Testis (tissue), 3 donors: ENCODE results near the gene JOSD2. TPM values are rescaled to one million over a fixed set of nuclear protein-coding genes. Genes with fewer than 3 reads are reported as not detected.

Experiments used
- DNase-seq: peaks from one replicate; pipeline ENCODE4 v3.0.0-alpha.2; 2019
- H3K27ac ChIP-seq, 2 donors: fragments of 200-600 bp; sonication (generic); one replicate each; pipeline ENCODE4 v1.5.1; 2019
- H3K27me3 ChIP-seq: fragments of 200-600 bp; sonication (generic); one replicate; pipeline ENCODE4 v1.5.1; 2019
- H3K36me3 ChIP-seq: fragments of 200-600 bp; sonication (generic); one replicate; pipeline ENCODE4 v1.5.1; 2017; ENCODE audit warnings: low read depth; ENCODE audit errors: missing control alignments
- H3K4me1 ChIP-seq: fragments of 200-600 bp; sonication (generic); one replicate; pipeline ENCODE4 v1.5.1; 2019
- H3K4me3 ChIP-seq, 2 donors: fragments of 200-600 bp; sonication (generic); one replicate each; pipeline ENCODE4 v1.5.1; 2017 to 2019
- H3K9me3 ChIP-seq: fragments of 200-600 bp; sonication (generic); one replicate; pipeline ENCODE4 v1.5.1; 2017
- CTCF ChIP-seq, 3 experiments: fragments of 450-650 bp in 2 of 3; fragments of 200-600 bp in 1 of 3; sonication (generic) in 1 of 3; IDR thresholded peaks; one replicate each; pipeline ENCODE4 v1.5.1; 2016 to 2019; ENCODE audit warnings: antibody characterized with exemption in 3 of 3, mild to moderate bottlenecking in 2 of 3, moderate library complexity in 1 of 3
- POLR2A ChIP-seq: fragments of 450-650 bp; IDR thresholded peaks from one replicate; pipeline ENCODE4 v1.6.1; 2017; ENCODE audit warnings: antibody characterized with exemption, mild to moderate bottlenecking, moderate library complexity
- WGBS, 2 donors: methylation state at CpG; one replicate each; pipeline ENCODE4 v1.1.5; 2018; 5-methylcytosine and 5-hydroxymethylcytosine counted together
- intact Hi-C: fragments of 100-400 bp; cut with DNase I; formaldehyde crosslinking; loops from one replicate; pipeline ENCODE4 v1.15.1; 2023; ENCODE audit warnings: low total_unique reads
- polyA plus RNA-seq: library from polyadenylated mRNA; stranded (reverse); fragments of 350-450 nt; fragmentation: Illumina TruSeq; extraction: RNeasy Lipid Tissue Mini Kit (QIAGEN cat#74804); gene quantifications from one replicate; pipeline ENCODE4 v1.2.3, GENCODE V29; 2014; ENCODE audit warnings: low read depth, low replicate concordance; ENCODE audit not compliant: insufficient read depth
- total RNA-seq, 2 donors: library from RNA; depleted of rRNA; stranded (reverse); fragments of >200 nt; gene quantifications; one replicate each; pipeline ENCODE4 v1.2.3, GENCODE V29; 2016

Gene JOSD2
- total and polyA plus RNA-seq, 3 donors from 2014 or later = 21.6 to 37.7 (median 26.1) TPM

GRCh38 chr19:50468818-50469217 lies 42.2 kb downstream of the JOSD2 start:
- H3K27ac ChIP-seq = no peak overlapping the region
- H3K9me3 ChIP-seq = no peaks in the 10 kb centered on the region
- H3K27me3 ChIP-seq = no peaks in the 10 kb centered on the region
- DNase-seq = no peak
- H3K36me3 ChIP-seq = no peaks in the 10 kb centered on the region
- H3K4me1 ChIP-seq = no peaks in the 10 kb centered on the region
- H3K4me3 ChIP-seq = no peak overlapping the region
- intact Hi-C loops = no loop called here
- WGBS, 2 donors = 90 to 94% methylated on average over 6 of the region's 6 CpGs
- TF ChIP-seq POLR2A (no peak), CTCF (IDR thresholded peaks at IDR 0.05) (no peak)

- WGBS, 2 donors = 86 to 88% methylated on average over 18 of the region's 18 CpGs
- Histone ChIP-seq H3K4me3 (no peak overlapping the region), H3K27ac (no peak overlapping the region), H3K36me3 (no peaks in the 10 kb centered on the region), H3K27me3 (no peaks in the 10 kb centered on the region), H3K9me3 (no peaks in the 10 kb centered on the region), H3K4me1 (no peaks in the 10 kb centered on the region)
- intact Hi-C loops = no loop called here
- no peak for DNase-seq
- no peak for TF ChIP-seq POLR2A
- no peak for TF ChIP-seq CTCF (IDR thresholded peaks at IDR 0.05)
These were observed 43.4 kb downstream of the JOSD2 start for GRCh38 chr19:50467566-50467965.

GRCh38 chr19:50466706-50467039 lies 44.3 kb downstream of the JOSD2 start:
- H3K4me3 ChIP-seq = no peak overlapping the region
- H3K27ac ChIP-seq = no peak overlapping the region
- no peaks in the 10 kb centered on the region for H3K4me1 ChIP-seq
- no peaks in the 10 kb centered on the region for H3K9me3 ChIP-seq
- no peak for DNase-seq
- intact Hi-C loops = no loop called here
- H3K27me3 ChIP-seq = no peaks in the 10 kb centered on the region
- WGBS, 2 donors = 87 to 91% methylated on average over 11 of the region's 11 CpGs
- H3K36me3 ChIP-seq = no peaks in the 10 kb centered on the region
- TF ChIP-seq POLR2A = no peak
- no peak for TF ChIP-seq CTCF (IDR thresholded peaks at IDR 0.05)

- H3K4me3 ChIP-seq = no peak overlapping the region
- DNase-seq = no peak
- H3K36me3 ChIP-seq = no peaks in the 10 kb centered on the region
- no peaks in the 10 kb centered on the region for H3K9me3 ChIP-seq
- WGBS, 2 donors = 75 to 83% methylated on average over 21 to 29 of the region's 29 CpGs
- no peaks in the 10 kb centered on the region for H3K27me3 ChIP-seq
- intact Hi-C loops = no loop called here
- TF ChIP-seq POLR2A = no peak
- TF ChIP-seq CTCF (IDR thresholded peaks at IDR 0.05) = no peak
- H3K27ac ChIP-seq = no peak overlapping the region
- H3K4me1 ChIP-seq = no peaks in the 10 kb centered on the region
These were observed 44.8 kb downstream of the JOSD2 start for GRCh38 chr19:50465986-50466705.

- no peak overlapping the region for H3K27ac ChIP-seq
- H3K4me3 ChIP-seq = no peak overlapping the region
- intact Hi-C loops = loop anchor here (5.0 kb wide), 1 partner anchor 98 kb away; the partner anchor contains the start of gene NAPSA
- H3K27me3 ChIP-seq = no peaks in the 10 kb centered on the region
- H3K4me1 ChIP-seq = no peaks in the 10 kb centered on the region
- 84 to 95% methylated on average over 13 of the region's 13 CpGs for WGBS, 2 donors
- no peak for TF ChIP-seq POLR2A
- TF ChIP-seq CTCF (IDR thresholded peaks at IDR 0.05) = no peak
- no peak for DNase-seq
- H3K36me3 ChIP-seq = no peaks in the 10 kb centered on the region
- no peaks in the 10 kb centered on the region for H3K9me3 ChIP-seq
These were observed 46.0 kb downstream of the JOSD2 start for GRCh38 chr19:50465000-50465399.
